Dermis microvascular lymphatic vessel endothelial cell (primary cell): ENCODE measurements around the gene CYTH1. TPM values are rescaled to one million over a fixed set of nuclear protein-coding genes. Genes with fewer than 3 reads are reported as not detected.
A peak's percentile ranks its signal among the peaks of the same experiment; 100 is the strongest.

Source experiments
- DNase-seq, 2 donors: peaks; one replicate each; pipeline versions ENCODE4 v3.0.0 to v3.0.0-alpha.2; 2010; ENCODE audit warnings: low read depth in 2 of 2
- total RNA-seq: library from RNA; depleted of rRNA; stranded (reverse); fragments of >200 nt; gene quantifications from 2 replicates; pipeline ENCODE4 v1.2.1, GENCODE V29; 2014

The CYTH1 gene
- total RNA-seq, 1 donor from 2014 or later: 15.4 TPM

DNA sequence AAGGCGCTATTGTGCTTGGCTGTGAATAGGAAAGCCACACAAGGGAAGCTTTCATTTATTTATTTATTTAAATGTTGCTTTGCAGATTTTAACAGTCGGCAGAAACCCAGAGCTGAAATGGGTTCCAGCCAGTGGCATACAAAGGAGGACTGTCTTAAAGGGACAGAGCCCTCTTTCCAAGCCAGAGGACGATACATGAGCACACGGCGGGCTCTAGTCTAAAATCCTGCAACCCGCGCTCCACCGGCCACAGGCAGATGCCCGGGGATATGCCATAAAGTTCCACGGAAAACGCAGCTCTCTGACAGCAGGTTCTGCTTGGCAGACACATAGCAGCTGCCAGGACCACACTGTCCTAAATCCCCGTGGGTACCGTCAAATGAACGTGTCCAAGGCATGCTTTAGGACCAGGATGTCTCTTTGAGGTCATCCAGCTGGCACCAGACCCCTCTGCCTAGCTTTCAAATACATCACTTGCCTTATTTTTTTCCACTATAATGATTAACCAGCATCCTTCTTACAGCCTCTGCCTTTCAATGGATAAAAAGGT lies 64.6 kb downstream of the CYTH1 start:
- DNase-seq: peak; percentile 35 to 41

GRCh38 chr17:78716814-78717393 lies 65.2 kb downstream of the CYTH1 start:
- peak; percentile 43 to 76 for DNase-seq

DNA sequence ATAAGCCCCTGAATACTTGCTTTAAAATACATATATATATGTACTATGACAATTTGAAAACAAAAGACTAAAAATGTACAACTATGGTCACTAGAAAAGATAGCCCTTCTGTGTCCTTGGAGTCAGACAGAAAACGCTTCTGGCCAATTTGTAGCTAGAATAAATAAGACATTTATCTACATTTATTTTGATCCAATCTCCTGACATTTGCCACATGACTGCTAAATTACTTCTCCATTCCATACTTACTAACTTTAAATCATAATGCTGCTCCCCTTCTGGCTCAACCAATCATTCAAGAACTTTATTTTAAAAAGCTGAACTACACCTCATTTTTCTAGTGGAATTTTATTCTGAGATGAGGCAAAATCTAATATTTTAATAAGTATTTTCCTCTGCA lies 65.8 kb downstream of the CYTH1 start:
- DNase-seq: no peak

- no peak for DNase-seq
These were observed 66.2 kb downstream of the CYTH1 start for GRCh38 chr17:78715876-78716275.

DNA sequence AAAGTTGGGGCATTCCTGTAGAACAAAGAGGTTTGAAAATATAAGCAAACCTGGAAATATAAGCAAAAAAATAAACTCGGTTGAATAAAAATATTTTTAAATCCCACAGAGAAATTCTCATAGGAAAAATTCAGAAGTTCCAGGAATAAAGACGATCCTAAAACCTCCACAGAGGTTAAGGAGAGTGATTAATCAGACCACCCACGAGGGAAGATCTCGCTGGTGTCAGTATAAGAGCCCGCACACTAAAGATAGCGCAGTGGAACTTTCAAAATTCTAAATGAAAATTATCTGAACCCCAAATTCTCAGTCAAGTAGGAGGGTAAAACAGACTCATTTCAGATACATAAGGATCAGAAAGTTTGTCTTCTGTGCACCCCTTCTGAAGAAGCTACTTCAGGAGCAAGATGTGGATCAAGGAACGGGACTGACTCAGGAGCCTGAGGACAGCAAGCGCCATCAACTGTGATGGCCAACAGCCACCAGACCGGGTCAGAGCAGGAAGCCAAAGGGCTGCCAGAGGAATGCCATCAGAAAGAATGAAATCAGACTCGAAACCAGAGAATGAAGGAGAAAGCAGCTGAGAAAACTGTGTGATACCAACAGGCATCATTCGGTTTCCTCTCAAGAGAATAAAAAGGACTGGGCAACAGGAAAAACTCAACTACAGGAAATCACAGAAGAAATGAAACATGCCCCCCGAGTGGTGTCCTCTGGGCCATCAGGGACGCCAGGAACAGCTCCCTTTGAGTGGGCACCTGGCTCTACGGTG lies 66.9 kb downstream of the CYTH1 start:
- DNase-seq: peak; percentile 18 to 65

GRCh38 chr17:78714534-78714933 lies 67.5 kb downstream of the CYTH1 start:
- no peak for DNase-seq

GRCh38 chr17:78712043-78712442 lies 70.0 kb downstream of the CYTH1 start:
- no peak for DNase-seq

- no peak for DNase-seq
These were observed 71.5 kb downstream of the CYTH1 start for GRCh38 chr17:78710607-78711006.

- DNase-seq: no peak
These were observed 72.3 kb downstream of the CYTH1 start for GRCh38 chr17:78709751-78710181.

DNA sequence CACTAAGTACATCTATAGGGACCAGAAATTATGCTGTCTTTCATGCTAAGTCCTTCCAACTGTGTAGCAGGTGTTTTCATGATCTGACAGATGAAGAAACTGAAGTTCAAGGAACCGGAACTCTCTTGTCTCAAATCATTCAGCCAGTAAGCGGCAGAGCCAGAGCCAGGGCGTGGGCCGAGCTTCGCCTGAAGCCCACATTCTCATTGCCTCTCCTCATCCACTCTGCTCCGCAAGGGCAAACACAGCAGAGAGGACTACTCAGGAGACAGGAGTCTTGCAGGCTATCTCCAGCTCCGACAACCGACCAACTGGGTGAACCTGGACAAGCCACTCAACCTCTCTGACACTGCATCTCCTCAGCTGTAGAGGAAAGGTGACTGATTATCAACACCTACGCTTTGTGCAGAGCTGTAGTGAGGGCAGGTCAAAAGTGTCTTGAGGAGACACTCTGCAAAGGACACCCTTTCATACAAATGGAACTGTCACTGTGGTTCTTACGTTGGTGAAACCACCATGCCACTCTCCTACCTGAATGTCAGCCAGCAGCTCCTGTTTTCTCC lies 72.9 kb downstream of the CYTH1 start:
- DNase-seq: no peak

- peak; percentile 58 to 80 for DNase-seq
These were observed 73.5 kb downstream of the CYTH1 start for GRCh38 chr17:78708510-78708973.

DNA sequence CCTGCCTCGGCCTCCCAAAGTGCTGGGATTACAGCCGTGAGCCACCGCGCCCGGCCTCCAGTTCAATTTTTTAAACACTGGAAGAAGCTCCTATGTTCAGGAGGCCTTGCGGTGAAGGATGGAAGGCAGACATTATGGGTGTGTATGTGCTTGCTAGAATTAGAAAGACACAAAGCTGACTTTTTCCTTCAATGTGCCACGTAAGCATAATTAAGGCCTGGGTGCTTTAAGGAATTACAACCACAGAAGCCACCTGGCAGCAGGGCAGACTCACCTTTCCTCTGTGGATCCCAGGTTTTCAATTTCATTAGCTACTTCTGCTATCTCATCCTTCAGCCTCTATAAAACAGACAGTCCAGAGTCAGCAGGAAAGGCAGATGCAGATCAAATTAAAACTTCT lies 74.2 kb downstream of the CYTH1 start:
- no peak for DNase-seq

DNA sequence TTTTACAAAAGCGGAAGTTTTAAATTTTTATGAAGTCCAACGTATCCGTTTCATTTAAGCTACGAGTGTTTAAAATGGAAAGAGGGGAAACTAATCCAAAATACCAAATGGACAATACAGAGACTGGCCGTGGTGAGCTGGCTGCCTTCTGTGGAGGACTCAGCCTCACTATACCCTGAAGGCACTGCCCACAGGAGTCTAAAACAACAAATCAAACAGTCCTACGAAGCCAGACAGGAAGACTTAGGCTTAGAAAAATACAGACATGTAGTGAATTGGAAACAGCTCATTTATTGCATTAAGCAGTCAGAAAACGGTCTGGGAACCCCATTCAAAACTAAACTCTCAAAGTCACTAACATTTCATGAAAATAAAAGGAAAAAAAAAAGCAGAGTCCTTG lies 75.1 kb downstream of the CYTH1 start:
- DNase-seq: peak in 1 of 2 donors; percentile 60

- peak in 1 of 2 donors; percentile 47 for DNase-seq
These were observed 75.7 kb downstream of the CYTH1 start for GRCh38 chr17:78706271-78706915.

DNA sequence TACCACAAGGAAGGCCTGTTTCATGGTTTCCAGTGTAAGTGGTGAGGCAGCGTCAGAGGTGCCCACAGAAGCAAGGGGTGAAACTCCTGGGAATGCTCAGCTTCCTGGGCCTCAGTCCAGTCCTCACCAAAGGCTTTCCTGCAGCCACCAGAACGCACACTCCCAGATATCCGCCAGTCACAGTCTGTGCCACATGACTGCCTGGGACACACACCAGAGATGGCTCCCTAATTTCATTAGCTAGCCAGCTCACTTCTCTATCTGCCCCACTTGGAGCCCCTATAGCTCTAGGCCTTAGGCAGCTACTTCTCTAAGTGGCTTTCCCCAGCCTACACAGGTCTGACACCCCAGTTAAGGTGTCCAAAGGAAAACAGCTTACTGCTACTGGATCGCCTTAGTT lies 77.0 kb downstream of the CYTH1 start:
- no peak for DNase-seq

GRCh38 chr17:78704594-78704993 lies 77.5 kb downstream of the CYTH1 start:
- no peak for DNase-seq

GRCh38 chr17:78697554-78698343 lies 84.3 kb downstream of the CYTH1 start:
- no peak for DNase-seq

DNA sequence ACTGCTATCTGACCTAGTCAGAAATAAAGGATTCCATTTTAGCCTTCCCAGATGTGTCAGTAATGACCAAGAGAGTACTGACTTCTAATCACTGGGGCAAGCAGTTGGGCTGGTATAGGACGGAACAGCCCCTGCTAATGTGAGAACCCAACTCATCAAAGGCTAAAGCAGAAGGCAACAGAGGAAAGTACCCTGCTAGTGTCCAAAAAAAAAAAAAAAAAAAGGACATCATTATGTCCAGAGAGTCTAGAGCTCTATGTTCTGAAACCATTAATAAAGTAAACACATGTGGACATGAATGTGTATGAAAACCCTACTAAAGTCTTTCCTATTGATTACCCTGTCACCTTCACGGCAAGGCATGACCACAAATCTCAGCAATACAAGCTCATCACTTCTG lies 85.0 kb downstream of the CYTH1 start:
- DNase-seq: no peak

DNA sequence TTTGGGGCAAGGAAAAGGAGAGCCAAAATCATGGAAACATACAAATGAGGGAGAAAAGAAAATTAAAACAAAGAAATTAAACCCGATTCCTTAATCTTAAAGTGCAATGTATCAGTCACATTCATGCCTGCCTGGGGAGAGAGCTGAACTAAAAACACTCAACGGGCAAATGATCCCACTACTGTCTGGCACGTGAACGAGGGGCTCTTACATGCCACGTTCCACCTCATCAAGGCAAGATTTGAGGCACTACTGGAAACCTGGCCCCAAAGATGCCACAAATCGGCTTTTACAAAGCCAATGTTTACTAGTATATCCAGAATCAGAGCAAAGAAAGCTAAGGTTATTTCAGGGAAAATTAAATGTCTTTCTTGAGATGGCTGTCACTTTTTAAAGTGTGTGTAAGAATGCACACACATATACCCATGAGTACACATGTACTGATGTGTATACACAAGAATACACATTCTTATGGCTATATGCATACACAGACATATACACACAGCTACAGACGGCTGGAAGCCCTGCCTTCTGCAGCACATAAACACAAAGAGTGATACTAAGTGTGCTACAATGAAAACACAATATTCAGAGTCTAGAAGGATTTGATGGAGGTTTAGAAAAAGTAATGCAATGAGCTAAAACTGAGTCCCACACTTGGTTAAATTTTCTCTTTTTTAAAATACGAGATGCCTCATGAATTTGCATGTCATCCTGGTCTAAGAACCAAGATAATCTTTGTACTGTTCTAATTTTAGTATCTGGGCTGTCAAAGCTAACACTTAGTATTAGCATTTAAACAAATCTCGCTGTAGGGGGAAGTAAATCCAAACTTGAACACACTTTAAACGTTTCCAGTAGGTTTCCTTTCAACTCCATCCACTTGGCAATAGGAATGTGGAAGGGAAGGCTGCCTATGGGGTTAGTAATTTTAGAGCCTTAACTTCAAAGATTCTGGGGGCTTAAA lies 85.8 kb downstream of the CYTH1 start:
- no peak for DNase-seq
